HG03565 (cell line): ENCODE measurements around the gene JAZF1.

ENCODE experiments used
- ATAC-seq: cut with Tn5 transposase; IDR thresholded peaks from one replicate; pipeline ENCODE4 v1.9.1; 2021; ENCODE audit warnings: mild to moderate bottlenecking, moderate library complexity; ENCODE audit not compliant: unreplicated experiment

The JAZF1 gene

DNA sequence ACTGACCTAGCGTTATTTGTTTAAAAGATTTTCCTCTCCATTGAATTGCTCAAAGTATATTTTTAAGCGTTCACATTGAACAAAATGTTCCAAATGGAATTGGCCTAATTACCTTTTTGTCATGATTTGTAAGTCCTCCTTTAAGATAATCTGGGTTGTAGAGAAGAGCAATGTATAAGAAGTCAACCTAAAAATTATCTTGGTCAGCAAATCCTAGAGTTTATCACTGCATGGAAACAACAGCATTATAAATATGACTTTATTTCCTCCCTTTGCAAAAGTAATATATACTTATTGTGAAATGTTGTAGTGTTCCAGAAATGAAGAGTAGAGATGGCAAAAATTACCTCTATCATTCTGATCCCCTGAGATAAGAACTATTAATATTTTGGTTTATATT, 381.4 kb downstream of the JAZF1 start:
- no peak for ATAC-seq

DNA sequence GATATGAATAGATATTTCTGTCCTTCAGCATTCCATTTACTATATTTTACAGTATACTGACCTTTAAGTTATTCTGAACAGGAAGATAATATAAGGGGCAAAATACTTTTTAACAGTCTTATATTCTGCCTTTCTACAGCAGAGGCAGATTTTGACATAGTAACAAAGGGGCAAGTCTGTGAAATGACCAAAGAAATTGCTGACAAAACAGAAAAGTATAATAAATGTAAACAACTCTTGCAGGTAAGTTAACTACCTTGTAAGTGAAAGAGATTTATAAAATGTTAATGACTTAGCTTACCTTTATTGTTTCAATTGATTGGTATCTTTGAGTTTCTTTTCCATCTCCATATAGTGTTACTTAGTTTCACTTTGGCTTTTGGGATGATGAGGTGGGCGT, 384.6 kb downstream of the JAZF1 start:
- no peak for ATAC-seq

DNA sequence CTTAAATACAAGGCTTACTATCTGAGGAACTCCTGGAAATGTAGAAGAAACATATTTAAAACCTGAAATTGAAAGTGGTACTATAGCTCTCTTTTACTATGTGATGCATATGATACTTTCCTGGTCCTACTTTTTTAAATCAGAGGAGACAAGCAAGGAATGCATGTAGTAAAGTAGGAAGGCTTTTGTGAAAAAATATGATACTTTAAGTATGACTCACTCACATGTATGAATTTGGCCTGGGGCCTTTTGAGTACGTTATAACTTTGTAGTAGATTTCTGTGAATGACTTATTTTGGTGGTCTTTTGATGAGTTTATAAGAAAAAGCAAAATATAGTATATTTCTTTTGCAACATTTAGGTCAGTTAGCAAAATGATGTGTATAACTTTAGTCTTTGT, 386.8 kb downstream of the JAZF1 start:
- ATAC-seq, result no peak

DNA sequence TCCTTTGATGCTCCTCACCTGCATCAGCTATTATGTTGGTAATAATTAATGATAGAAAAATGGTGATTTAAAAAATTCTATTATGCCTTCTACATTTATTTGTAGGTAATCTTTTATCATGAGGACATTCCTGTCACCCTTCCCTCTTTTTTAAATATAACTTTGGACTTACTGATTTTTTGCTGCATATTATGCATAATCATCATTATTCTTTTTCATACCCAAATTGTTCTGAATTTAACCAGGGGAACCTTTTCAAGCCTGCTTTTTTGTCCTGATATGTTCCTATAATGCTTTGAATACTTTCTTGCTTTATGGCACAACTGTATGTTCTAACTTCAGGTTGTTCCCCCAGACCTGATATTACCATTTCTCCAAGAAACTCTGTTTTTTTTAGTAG, 392.2 kb downstream of the JAZF1 start:
- no peak for ATAC-seq

DNA sequence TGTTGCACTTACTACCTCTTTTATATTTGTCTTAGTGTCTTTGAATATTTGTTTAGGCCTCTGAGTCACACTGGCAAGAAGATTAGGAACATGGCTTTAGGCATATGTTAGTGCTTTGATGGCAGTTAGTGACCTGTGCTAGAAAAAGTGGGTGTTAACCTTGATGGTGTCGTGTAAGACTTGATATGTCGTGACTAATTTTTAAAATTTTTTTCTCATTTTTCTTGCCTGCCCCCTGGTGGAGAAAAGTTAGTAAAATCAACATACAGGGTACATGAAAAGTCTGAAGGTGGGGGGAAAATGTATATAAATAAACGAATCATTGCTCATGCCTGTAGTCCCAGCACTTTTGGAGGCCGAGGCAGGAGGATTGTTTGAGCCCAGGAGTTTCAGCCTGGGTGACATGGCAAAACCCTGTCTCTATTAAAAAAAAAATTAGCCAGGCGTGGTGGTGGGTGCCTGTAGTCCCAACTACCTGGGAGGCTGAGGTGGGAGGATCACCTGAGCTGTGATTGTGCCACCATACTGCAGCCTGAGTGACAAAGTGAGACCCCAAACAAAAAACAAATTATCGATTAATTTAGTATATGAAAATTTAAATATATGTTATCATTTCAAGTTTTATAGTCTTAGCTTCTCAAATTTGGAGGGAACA, 396.1 kb downstream of the JAZF1 start:
- ATAC-seq, result no peak

DNA sequence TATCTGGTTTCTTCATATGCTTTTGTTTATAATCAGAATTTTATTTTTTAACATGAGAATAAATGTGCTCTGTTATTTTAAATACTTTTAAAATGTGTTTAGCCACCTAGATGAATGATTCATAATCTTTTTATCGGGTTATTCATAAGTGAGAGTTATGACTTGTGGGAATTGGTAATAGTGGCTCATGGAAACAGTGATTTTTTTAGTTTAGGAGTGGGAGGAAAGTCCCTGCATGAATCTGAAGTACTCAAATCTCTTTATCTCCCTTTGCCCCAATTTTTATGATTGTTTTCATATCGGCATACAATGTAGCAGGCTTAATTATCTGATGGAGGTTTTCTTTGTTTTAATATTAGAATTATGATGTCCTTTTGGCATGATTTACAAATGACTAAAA, 397.7 kb downstream of the JAZF1 start:
- ATAC-seq, result no peak

DNA sequence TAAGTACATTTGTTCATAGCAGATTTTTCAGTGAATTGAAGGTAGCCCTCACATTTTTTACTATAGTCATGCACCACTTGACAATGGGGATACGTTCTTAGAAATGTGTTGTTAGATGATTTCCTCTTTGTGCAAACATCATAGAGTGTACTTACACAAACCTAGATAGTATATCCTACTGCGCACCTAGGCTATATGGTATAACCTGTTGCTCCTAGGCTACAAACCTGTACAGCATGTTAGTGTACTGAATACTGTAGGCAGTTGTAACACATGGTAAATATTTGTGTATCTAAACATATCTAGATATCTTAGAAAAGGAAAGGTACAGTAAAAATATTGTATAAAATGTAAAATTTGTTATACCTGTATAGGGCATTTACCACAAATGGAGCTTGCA, 399.4 kb downstream of the JAZF1 start:
- no peak for ATAC-seq
